ENCODE data around the gene IL34.
A peak's percentile ranks its signal among the peaks of the same experiment; 100 is the strongest.

IL34 gene

DNA sequence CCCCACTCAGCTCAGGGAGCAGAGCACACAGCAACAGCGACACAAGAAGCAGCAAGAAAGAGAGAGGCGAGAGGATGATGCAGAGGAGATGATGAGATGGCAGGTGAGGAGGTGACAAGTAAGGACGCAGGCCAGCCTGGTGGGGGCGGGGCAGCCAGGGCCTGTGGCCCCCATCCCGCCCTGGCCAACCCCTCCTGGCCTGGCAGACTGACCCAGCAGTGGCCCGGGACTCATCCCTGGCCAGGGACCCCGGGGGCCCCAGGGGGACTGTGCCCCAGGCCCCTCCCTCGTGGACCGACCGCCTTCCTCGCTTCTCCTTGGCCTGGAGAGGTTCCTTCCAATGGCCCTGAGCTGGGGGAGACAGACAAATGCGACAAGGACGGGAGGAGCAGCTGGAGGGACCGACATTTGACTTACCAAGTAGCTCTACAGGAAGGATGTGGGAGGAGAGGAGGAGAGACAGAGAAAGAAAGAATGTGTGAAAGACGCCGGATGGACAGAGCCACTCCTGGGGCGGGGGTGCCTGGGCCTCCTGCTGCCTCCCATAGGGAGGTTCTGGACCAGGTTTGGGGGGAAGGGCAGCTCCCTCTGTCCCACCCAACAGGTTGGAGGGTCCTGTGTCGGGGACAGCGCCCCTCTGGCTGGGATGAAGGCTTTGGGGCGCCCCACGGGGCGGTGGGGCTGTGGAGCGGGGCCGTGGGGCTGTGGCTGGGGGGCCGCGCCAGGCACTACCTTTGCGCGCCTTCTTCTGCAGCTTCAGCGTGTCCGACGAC lies 32.7 kb downstream of the IL34 start:
- no peak for DNase-seq

DNA sequence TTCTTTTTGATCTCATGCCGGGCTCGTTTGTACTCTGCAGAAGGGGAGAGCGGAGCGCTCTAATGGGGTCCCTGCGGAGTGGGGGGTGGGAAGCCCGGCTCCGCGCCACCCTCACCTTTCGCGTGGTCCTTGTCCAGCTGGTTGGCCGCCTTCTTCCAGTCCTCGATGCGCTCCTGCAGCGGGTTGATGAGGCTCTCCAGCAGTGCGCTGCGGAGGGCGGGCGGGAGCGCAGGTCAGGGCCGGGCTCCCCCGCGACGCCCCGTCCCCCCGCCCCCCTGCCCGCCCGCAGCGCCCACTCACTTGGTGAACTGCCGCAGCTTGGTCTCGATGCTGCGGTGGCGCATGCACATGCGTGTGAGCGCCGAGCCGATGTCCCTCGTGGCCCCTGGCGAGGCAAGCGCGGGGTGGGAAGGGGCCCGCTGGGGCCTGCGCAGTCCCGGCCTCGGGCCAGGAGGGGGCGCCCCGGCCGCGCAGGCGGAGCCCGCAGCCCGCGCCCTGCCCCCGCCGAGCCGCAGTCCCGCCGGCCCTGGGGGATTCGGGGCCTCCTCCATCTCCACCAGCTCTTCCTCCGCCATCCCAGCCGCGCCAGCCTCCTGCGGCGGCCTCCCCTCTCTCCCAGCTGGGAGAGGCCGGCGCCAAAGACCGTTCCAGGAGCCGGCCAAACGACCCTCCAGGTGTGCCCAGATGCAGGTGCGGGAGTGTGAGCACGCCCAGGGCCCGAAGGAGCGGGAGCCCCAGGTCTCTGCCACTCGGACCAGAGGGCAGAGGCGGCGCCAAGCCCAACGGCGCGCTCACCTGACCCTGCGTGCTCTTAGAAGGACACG lies 33.5 kb downstream of the IL34 start:
- no peak for DNase-seq

DNA sequence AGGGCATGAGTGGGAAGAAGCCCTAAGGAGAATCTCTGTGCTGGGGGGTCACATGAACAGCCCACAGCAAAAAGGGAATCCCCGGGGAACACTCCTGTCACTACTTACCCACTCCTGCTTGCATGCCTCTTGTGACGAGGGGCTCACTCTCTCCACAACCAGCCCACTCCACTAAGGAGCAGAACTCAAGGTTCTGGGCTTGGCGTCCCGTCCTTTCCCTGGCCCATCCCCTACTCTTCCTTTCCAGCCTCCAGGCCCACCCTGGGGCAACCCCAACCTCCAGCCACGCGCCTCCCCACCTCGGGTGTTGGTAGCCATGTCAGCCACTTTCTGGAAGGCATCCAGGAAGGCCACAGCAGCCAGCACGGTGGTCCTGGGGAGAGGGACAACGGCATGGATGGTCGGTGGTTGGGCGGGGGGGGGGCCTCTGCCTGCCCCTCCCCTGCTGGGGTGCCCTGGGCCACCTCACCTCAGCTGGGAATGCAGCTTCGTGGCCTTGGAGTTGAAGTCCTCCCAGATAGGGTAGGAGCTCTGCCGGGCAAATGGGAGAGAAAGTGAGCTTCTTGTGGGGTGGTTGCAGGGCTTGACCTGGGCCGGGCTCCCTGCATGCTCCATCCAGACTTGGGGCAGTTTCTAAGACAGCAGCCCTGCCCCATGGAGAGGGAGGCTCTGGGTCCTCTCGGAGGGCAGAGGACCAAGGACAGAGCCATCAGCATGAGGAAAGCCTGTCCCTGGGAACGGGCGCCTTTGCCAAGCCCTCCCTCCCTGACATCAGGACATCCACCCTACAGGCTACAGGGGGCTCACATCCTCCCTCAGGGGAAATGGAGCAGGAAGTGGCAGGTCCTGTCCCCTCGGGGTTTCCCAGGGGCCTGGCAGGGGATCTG lies 34.4 kb downstream of the IL34 start:
- no peak for DNase-seq

DNA sequence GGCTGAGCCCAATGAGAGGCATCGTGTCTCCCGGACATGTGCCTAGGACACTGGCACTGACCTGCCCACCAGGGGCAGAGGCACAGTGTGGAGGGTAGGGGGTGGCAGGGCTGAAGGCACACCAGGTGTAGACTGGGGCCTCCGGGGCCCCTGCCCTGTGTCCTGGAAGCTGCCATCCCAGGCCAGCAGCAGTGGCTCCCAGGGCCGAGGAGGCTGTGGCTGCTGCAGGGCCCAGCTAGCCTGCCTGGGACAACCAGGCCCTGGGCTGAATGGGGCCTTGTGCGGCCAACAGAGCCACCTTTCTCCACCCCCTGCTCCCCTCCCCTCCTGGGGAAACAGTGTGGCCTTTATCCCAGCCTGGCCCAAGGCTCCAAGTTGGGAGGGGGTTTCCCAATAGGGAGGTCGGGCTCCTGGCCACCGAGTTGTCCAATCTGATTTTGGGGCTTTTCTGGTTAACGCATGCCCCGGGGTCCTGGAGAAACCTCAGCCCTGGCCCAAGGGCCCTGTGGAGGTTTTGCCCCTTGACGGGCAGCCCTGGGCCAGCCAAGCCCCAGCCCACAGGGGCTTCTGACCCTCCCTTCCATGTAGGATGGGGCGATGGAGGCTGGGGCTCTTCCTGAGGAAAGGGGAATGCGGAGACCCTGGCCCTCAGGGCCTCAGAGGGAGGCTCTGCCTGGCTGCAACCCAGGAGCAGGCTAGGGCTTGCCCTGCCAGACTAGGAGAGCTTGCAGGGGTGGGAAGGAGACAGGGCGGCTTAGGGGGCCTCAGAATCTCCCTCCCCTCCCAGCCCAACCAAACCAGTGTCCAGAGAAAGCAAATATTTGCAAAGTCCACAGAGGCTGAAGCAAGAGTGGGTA lies 35.3 kb downstream of the IL34 start:
- no peak for DNase-seq

DNA sequence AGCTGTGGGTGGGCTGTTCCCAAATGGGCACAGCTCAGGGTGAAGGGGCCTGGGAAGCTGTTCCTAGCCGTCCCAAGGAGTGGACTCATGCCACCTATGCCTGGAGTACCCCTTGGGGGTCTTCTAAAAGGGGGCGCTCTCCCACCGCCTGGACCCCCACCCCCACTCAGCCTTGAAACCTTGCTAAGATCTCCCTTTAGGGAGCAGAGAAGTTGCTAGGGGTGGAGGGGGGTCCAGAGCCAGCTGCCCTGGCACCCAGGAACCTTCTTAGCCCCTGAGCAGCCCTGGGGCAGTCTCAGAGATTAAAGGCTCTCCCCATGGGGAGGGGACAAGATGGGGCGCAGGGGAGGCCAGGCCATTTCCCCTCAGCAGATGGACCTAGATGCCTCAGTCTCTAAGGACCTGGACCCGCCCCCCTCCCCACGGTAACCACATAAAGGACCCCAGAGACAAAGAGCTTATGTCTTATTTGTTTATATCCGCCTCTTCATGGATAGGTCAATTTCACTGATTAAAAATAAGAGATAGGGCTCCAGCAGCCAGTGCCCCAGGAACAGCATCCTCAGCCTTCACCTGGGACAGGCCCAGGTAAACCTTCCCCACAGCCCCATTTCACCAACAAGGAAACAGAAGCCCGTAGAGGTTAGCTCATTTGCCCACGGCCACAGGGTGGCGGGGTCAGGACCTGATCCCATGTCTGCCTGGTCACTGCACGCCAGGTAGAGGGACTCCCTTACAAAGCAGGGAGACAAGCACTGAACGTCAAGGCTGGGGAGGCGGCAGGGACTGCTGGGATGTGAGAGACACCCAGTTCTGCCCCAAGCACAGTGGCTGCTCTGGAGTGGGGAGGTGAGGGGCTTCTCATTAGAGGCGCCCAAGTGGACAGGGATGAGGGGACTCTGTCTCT lies 36.1 kb downstream of the IL34 start:
- no peak for DNase-seq

DNA sequence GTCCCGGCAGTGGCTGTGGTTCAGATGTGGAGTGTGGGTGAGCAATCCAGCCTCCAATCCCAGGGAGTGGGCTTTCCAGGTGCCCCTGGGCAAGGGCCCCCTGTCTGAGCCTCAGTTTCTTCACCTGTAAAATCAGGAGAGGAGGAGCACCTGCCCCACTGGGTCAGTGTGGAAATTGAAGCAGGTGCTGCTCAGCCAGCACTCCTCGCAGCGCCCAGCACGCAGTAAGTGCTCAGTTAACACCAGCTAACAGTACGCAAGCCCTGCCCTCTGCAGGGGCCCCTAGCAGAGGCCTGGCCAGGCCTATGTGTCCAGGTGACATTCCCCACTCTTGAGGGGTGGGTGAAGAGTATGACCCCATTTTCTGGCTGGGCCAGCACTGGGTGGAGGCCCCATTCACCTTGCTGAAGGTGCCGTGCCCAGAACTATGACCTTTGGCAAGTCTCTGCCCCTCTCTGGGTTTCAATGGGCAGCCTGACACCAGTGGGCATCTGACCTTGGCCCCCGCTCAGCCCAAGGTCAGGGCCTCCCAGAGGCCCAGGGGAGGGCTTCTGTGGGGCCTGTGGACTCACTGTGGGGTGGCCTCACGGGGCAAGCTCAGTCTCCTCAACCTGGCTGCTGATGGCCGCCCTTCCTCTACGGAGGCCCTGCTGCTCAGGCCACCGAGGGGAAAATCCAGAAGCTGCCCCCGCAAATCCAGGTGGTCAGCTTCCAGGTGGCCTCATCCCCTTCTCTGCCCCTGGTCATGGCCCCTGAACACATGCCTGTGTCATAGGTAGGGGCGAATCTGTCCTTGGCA lies 37.0 kb downstream of the IL34 start:
- no peak for DNase-seq

DNA sequence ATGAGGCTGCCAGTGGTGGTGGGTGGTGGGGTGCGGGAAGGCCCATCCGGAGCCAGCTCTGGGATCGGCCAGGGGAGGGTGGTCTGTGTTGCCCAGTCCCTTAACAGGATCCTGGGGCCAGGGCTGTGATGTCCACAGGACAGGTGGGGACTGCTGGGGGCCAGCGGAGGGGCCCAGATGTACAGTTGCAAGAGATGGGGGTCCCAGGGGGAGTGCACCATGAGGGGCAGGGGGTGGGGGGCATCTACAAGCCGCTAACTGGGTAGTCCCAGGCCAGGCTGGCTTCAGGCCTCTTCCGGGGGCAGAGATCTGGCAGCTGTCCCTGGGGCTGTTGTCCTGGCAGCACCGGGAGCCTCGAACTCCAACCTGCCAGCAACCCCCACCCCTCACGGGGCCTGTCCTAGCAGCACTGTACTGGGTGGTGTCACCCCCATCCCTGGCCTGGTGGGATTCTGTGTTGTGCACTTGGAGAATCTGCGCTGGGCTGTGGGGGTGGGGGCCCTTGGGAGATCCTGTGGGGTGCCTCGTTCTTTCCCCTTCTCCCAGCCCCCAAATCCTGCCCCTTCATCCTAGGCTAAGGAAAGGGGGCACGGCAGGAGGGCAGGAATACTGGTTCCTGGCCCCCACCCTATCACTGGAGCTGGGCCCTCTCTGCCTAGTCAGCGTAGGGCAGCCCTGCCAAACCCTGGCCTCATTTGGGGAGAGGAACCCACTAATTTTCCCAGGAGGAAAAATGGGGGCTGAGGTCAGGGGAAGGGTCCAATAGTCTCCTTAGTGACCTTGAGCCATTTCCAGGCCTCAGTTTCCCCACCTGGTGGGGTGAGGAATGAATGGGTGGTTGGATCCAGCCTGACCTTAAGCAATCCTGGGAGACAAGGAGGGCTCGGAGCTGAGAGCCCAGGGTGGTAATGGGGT lies 38.0 kb downstream of the IL34 start:
- no peak for DNase-seq

DNA sequence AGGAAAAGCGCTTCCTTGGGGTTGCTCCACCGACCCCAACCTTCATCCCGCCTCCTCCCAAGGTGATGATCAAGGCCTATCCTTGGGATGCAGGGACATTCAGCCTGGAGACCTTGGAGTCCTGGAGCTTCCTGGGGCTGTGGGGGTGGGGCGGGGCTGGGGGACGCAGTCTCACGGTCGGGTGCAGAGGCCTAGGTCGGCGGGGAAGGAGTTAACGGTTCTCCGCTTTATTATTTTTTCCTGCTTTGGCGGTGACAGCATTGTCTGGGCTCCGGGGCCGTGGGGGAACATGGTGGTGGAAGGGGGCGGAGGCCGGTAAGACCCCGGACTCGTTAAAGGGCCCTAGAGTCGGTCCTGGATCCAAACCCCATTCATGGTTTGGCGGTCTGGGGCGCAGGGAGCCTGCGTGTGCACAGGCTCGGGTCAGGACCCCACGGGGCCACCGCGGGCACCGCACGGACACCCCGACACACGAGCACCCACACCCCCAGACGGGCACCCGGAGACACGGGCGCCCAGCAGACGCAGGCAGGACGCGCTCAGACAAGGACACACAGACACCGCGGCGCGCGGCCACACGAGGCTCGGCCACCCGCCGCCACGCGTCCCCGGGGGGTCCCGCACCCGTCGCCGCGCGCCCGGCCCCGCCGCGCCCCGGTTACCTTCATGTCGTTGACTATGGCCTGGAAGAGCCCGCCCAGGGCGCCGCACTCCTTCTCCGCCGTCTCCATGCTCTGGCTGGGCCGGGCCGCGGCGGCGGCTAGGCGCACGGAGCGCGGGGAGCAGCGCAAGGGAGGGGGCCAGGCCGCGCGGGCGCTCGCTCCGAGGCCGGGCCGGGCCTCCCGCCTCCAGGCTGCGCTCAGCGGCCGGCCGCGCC lies 38.9 kb downstream of the IL34 start:
- DNase-seq = no peak

DNA sequence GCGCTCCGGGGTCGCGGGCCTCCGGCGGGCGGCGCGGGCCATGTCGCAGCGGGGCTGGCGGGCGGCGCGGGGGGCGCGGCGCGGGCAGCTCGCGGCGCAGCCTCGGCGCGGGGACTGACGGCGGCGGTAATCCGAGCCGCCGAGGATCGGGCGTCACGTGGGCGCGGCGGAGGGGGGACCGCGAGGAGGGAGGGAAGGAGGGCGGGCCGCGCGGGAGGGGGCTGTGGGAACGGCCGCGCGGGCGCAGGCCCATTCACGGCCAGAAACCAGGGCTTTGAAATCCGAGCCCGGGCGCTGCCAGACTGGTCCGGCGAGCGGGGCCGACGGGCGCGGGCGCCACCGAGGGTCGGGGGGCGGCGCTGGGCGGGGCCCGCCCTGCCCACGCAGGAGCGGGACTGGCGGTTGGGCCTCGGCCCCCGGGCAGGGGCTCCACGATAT lies 39.6 kb downstream of the IL34 start, which contains the start of gene MTSS2:
TSS of gene MTSS2 (minus strand) at position 116 of the 438 bp plus-strand sequence. CDS start 262 bp downstream, outside the sequence.
- peak in 1 of 2 experiments; percentile 20 for DNase-seq

DNA sequence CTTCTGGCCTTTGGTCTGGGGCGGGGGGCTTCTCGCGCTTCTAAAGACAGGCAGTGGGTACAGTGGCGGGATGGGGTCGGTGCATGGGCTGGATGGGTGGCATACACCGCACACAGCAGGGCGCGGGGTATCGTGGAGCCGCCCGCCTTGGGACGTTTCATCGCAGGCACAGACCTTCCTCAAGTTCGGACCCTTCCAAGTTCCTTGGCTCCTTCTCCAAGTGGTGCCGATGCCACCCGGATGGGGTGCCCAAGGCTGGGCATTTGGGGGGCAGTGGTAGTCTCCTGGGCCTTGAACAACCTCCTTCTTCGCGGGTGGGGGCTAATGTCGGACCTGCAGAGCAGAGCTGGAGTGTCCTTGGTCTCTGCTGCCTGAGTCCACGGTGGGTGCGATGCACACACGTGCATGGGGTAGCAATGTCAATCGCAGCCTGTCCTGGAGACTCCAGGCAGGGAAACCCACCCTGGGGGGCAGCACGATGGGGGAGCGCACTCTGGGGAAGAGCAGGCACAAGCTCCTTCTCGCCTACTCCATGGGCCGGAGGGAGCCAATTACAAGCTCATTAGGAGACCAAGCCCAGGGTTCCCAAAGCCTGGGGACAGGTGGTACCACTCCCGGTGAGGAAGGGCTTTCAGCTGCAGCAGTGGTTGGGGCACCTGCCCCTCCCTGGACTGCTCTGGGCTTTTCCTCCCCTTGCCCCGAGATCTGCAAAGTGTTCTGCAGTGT lies 40.2 kb downstream of the IL34 start:
- no peak for DNase-seq

DNA sequence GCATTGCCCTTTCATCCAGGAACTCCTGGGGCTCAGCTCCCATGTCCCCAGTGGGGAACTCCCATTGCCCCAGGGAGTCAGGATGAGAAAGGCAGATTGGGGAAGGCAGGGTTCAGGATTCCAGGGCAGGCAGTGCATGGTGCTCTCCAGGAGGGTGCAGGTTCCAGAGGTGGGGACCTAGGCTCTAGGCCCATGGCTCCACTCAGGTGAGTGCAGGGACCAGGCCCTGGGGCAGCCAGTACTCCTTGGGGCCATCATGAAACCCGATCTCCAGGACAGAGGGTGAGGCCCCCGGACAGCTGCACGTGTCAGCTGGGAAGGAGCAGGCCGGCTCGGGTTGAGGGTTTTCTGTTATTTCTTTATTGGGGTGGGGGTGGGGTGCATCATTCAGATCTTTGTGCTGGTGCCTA lies 40.7 kb downstream of the IL34 start:
- no peak for DNase-seq

DNA sequence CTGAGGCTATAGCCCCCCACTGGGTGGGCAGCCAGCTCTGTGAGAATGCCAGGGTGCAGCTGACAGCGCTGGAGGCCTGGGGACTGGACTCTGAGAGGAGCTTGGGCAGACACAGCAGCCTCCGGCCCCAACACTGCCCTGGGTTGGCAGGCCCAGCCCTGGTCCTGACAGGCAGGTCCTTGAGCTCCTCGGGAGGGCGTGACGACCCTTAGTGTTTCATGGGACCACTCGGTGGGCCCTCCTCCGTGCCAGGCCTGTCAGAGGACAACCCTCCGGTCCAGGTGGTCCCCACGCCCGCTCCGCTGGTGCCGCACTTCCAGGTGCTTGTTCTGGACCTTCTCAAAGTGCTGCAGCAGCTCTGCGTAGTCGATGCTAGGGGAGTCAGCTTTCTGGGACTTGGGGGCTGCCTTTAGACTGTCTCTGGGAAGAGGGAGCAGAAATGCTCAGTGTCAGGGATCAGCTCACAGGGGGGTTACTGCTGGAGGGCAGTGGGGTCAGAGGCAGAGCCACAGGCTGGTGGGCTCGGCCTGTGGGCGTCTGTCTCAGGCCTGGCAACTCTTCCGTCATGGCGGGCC lies 41.4 kb downstream of the IL34 start:
- no peak for DNase-seq

DNA sequence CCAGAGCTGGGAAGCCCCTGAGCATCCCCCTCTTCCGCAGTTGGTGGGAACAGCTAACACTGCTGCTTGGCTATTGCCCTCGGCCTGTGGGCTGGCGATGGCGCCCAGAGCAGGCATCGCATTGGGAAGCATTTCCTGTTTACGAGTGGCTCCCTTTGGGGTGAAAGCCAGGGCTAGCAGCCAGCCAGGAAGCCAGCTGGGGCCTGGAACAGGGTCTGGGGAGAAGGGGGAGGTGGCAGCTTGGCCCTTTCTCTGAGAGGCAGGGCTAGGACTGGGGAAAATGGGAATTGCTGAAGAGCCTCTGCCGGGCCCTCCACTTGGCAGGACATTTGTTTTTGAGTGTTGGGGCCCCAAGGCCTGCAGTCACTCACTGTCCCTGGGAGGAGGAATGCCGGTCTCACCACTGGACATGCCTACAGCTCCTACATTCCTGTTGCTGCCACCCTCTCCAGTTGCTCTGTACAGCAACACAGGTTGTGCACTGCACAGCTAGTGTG lies 41.9 kb downstream of the IL34 start:
- DNase-seq = no peak

DNA sequence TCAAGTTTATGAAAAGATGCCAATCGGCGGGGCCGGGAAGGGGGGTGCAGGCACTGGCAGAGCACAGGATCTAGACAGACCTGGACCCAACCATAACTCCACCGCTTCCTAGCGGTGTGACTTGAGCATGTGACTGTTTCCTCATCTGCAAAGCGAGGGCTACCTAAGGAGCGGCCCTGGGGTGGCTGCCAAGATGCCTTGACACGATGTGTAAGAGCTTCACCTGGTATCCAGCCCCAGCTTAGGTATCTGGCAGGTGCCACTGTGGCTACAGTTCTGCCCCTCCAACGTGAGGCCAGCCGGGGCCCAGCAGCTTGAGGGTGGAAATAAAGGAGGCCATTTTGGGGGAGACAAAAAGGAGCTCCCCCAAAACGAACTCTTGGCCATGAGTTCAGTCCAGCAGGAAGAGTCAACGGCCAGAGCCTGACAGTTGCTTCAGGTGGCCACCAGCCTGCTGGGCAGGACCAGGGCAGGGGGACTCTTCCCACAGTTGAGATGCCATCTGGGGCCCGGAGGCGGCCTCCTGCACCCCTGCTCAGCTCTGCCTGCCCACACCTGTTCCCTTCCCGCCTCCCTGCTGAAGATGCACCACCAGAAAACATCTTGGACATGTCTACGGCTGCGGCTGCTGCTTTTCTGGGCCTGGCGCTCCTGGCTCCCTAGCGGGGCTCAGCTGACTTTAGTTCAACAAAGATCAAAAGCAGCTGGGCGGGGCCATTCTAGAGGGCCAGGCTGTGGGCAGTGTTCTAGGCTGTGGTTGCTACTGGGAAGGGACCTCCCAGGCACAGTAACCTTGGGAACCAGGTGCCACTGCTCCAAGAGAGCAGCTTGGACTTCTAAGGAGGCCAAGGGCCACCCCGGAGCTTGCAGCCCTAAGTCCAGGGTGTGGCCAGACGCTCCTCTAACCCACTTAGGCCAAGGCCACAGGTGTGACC lies 42.9 kb downstream of the IL34 start:
- no peak for DNase-seq
